Left renal cortex interstitium (tissue), 4 donors: ENCODE results near the gene CCL19. TPM values are rescaled to one million over a fixed set of nuclear protein-coding genes. Genes with fewer than 3 reads are reported as not detected.

Source experiments
- DNase-seq, 4 donors: peaks; one replicate each; pipeline ENCODE4 v3.0.0-alpha.2; 2013; ENCODE audit warnings: low read depth in 4 of 4, low spot score in 2 of 4, missing footprints in 1 of 4
- polyA plus RNA-seq, 4 donors: library from polyadenylated mRNA; unstranded; fragments of 120-200 nt; gene quantifications; one replicate each; pipeline ENCODE4 v1.2.1, GENCODE V29; 2013; ENCODE audit not compliant: insufficient read length in 4 of 4

CCL19 gene
- polyA plus RNA-seq, 4 donors = 0.28 TPM; not detected in 3

GRCh38 chr9:34644766-34645314 lies 46.2 kb downstream of the CCL19 start:
- no peak for DNase-seq

GRCh38 chr9:34642679-34643078 lies 48.4 kb downstream of the CCL19 start:
- DNase-seq = no peak

Other genes starting within 250 kb of the CCL19 start
- gene FAM219A, start 232.7 kb downstream of the CCL19 start, polyA plus RNA-seq = 10 to 100 TPM; 12.9 to 15.2 (median 13.4) TPM
- 1 to 10 TPM in 3 of 4 donors, under 1 TPM in 1; 0.99 to 5.7 (median 3.7) TPM for gene DNAI1, start 232.5 kb downstream of the CCL19 start, polyA plus RNA-seq
- gene ENHO, start 168.3 kb downstream of the CCL19 start, polyA plus RNA-seq = 1 to 10 TPM; 1.5 to 2.8 (median 2.1) TPM
- gene CNTFR, start 101.6 kb downstream of the CCL19 start, polyA plus RNA-seq = 10 to 100 TPM; 33.1 to 59.9 (median 47.4) TPM
- 10 to 100 TPM; 26.5 to 38.1 (median 30.7) TPM for gene RPP25L, start 79.2 kb downstream of the CCL19 start, polyA plus RNA-seq
- gene DCTN3, start 70.8 kb downstream of the CCL19 start, polyA plus RNA-seq = 100 to 1,000 TPM in 3 of 4 donors, 10 to 100 TPM in 1; 95.2 to 108 (median 103) TPM
- gene ARID3C, start 62.2 kb downstream of the CCL19 start, polyA plus RNA-seq = under 1 TPM in 3 of 4 donors, not detected in 1; 0.16 to 0.21 (median 0.19) TPM
- 10 to 100 TPM; 44.0 to 57.1 (median 49.5) TPM for gene SIGMAR1, start 53.5 kb downstream of the CCL19 start, polyA plus RNA-seq
- 10 to 100 TPM; 57.7 to 88.7 (median 70.9) TPM for gene GALT, start 44.6 kb downstream of the CCL19 start, polyA plus RNA-seq
- 10 to 100 TPM; 45.0 to 77.6 (median 68.5) TPM for gene IL11RA, start 39.1 kb downstream of the CCL19 start, polyA plus RNA-seq
- gene CCL27, start 28.6 kb downstream of the CCL19 start, polyA plus RNA-seq = under 1 TPM in 3 of 4 donors, not detected in 1; 0.23 to 0.44 (median 0.41) TPM
- gene CCL21, start 18.9 kb upstream of the CCL19 start, polyA plus RNA-seq = 10 to 100 TPM in 2 of 4 donors, 1 to 10 TPM in 2; 6.5 to 21.2 (median 10.8) TPM